Adrenal gland (tissue), 12 donors: ENCODE results near the gene TADA2A. TPM values are rescaled to one million over a fixed set of nuclear protein-coding genes. Genes with fewer than 3 reads are reported as not detected.
A peak's percentile ranks its signal among the peaks of the same experiment; 100 is the strongest.

ENCODE experiments used
- DNase-seq, 7 donors: peaks; one replicate each; pipeline ENCODE4 v3.0.0-alpha.2; 2019 to 2020
- H3K27ac ChIP-seq, 5 donors: fragments of 200-600 bp; sonication (generic) in 4 of 5; 1 replicate in 3 of 5; 2 replicates in 2 of 5; pipeline versions ENCODE4 v1.5.1 to v1.8.0; 2016 to 2020; ENCODE audit warnings: mild to moderate bottlenecking in 1 of 5
- H3K27me3 ChIP-seq: fragments of 200-600 bp; 2 replicates; pipeline ENCODE4 v1.8.0; 2021
- H3K36me3 ChIP-seq, 2 donors: fragments of 200-600 bp; replicated peaks in 1 of 2; 1 replicate in 1 of 2; 2 replicates in 1 of 2; pipeline versions ENCODE4 v1.5.1 to v1.8.0; 2018 to 2022
- H3K4me1 ChIP-seq, 2 donors: fragments of 200-600 bp; replicated peaks in 1 of 2; 1 replicate in 1 of 2; 2 replicates in 1 of 2; pipeline versions ENCODE4 v1.5.1 to v1.8.0; 2018 to 2021
- H3K4me3 ChIP-seq, 4 donors: fragments of 200-600 bp; sonication (generic) in 3 of 4; one replicate each; pipeline ENCODE4 v1.5.1; 2016 to 2018
- H3K9me3 ChIP-seq, 3 donors: fragments of 200-600 bp; sonication (generic) in 1 of 3; replicated peaks in 1 of 3; 1 replicate in 2 of 3; 2 replicates in 1 of 3; pipeline versions ENCODE4 v1.5.1 to v1.8.0; 2016 to 2021
- CTCF ChIP-seq, 6 experiments: fragments of 450-650 bp in 4 of 6; fragments of 200-600 bp in 2 of 6; sonication (generic) in 1 of 6; IDR thresholded peaks; 1 replicate in 5 of 6; 2 replicates in 1 of 6; pipeline versions ENCODE4 v1.5.1 to v1.8.0; 2016 to 2021; ENCODE audit warnings: antibody characterized with exemption in 6 of 6, mild to moderate bottlenecking in 2 of 6, moderate library complexity in 1 of 6
- POLR2A ChIP-seq, 2 donors: fragments of 450-650 bp; IDR thresholded peaks; one replicate each; pipeline ENCODE4 v1.6.1; 2017; ENCODE audit warnings: antibody characterized with exemption in 2 of 2, mild to moderate bottlenecking in 2 of 2, moderate library complexity in 1 of 2
- WGBS, 4 donors: extraction: QIAGEN DNeasy Blood & Tissue Kit in 2 of 4; methylation state at CpG; one replicate each; pipeline versions ENCODE4 v1.1.5 to v1.1.7; 2013 to 2017; 5-methylcytosine and 5-hydroxymethylcytosine counted together
- intact Hi-C, 2 donors: fragments of 100-400 bp; cut with DNase I; formaldehyde crosslinking; loops; one replicate each; pipeline versions ENCODE4 v1.14.1 to v1.15.0; 2022 to 2023
- polyA plus RNA-seq, 3 donors: library from polyadenylated mRNA; stranded (reverse); fragments of 200-250 nt in 2 of 3; fragments of 350-450 nt in 1 of 3; fragmentation: Illumina TruSeq in 1 of 3; extraction: RNeasy Lipid Tissue Mini Kit (QIAGEN cat#74804) in 1 of 3; gene quantifications; one replicate each; pipeline ENCODE4 v1.2.3, GENCODE V29; 2013 to 2014
- total RNA-seq, 9 donors: library from RNA; depleted of rRNA in 4 of 9; stranded (reverse); fragments of >200 nt in 4 of 9; fragments of 120-200 nt in 1 of 9; fragmentation: NEBNext Ultra II Directional in 1 of 9; extraction: Animal tissue kit (Norgen Biotek cat#: 25700) in 1 of 9; gene quantifications; one replicate each; pipeline versions ENCODE4 v1.1.0 to v1.2.4, GENCODE V29; 2013 to 2023
- donor health status: healthy with polysubstance abuse.
- donor health status: Bipolar disorder and iron deficiency.
- donor health status: DM: yes; HTN: yes; CAD: no.
- donor health status: DM: no; HTN: no; CAD: no.
- donor health status: DM: no; HTN: no; CAD: no.
- donor health status: DM: yes; HTN: yes; CAD: no.

Gene TADA2A
- total and polyA plus RNA-seq, 12 donors, result 7.6 to 21.5 (median 15.7) TPM

- intact Hi-C loops, result loop anchor here in 1 of 2 donors (10.0 kb wide), 1 partner anchor 75 kb away; no protein-coding TSS in a partner anchor
- no peak for TF ChIP-seq CTCF (IDR thresholded peaks at IDR 0.05)
- TF ChIP-seq POLR2A (IDR thresholded peaks at IDR 0.05), result no peak
- H3K36me3 ChIP-seq, result no peaks in the 10 kb centered on the region
- peak overlapping the region in 2 of 4 donors; percentile 6 to 82 for H3K4me3 ChIP-seq
- H3K9me3 ChIP-seq, result no peaks in the 10 kb centered on the region
- no peaks in the 10 kb centered on the region for H3K27me3 ChIP-seq
- peak overlapping the region; percentile 28 to 95 (median 79) for H3K27ac ChIP-seq
- no peak for DNase-seq
- peaks cover 9 to 14% of the 10 kb centered on the region in 2 donors for H3K4me1 ChIP-seq
- 5 to 18% (median 8%) methylated on average over 12 to 18 of the region's 18 CpGs for WGBS, 4 donors
Measured at GRCh38 chr17:37359682-37360188, 47.0 kb upstream of the TADA2A start.

- H3K27me3 ChIP-seq, result no peaks in the 10 kb centered on the region
- DNase-seq, result no peak
- H3K9me3 ChIP-seq, result no peaks in the 10 kb centered on the region
- 69 to 78% (median 74%) methylated on average over 3 of the region's 3 CpGs for WGBS, 4 donors
- intact Hi-C loops, result no loop called here
- TF ChIP-seq CTCF (IDR thresholded peaks at IDR 0.05) (no peak), POLR2A (IDR thresholded peaks at IDR 0.05) (no peak)
- no peak overlapping the region for H3K4me3 ChIP-seq
- H3K27ac ChIP-seq, result peak overlapping the region in 1 of 5 donors; percentile 90
- peaks cover 9 to 14% of the 10 kb centered on the region in 2 donors for H3K4me1 ChIP-seq
- no peaks in the 10 kb centered on the region for H3K36me3 ChIP-seq
Measured at GRCh38 chr17:37360632-37361031, 46.1 kb upstream of the TADA2A start.

- TF ChIP-seq POLR2A (IDR thresholded peaks at IDR 0.05) (no peak), CTCF (IDR thresholded peaks at IDR 0.05) (no peak)
- DNase-seq, result no peak
- H3K27ac ChIP-seq, result no peak overlapping the region
- H3K4me3 ChIP-seq, result no peak overlapping the region
- no peaks in the 10 kb centered on the region for H3K9me3 ChIP-seq
- H3K36me3 ChIP-seq, result no peaks in the 10 kb centered on the region
- WGBS, 4 donors, result 72 to 79% (median 73%) methylated on average over 4 of the region's 4 CpGs
- H3K27me3 ChIP-seq, result no peaks in the 10 kb centered on the region
- peaks cover 9 to 14% of the 10 kb centered on the region in 2 donors for H3K4me1 ChIP-seq
- intact Hi-C loops, result no loop called here
Measured at GRCh38 chr17:37361543-37361942, 45.1 kb upstream of the TADA2A start.

GRCh38 chr17:37365589-37365988, 41.1 kb upstream of the TADA2A start:
- DNase-seq, result no peak
- H3K36me3 ChIP-seq, result no peaks in the 10 kb centered on the region
- no peak overlapping the region for H3K4me3 ChIP-seq
- H3K9me3 ChIP-seq, result no peaks in the 10 kb centered on the region
- TF ChIP-seq POLR2A (IDR thresholded peaks at IDR 0.05) (no peak), CTCF (IDR thresholded peaks at IDR 0.05) (no peak)
- 44 to 67% (median 52%) methylated on average over 1 of the region's 1 CpG for WGBS, 4 donors
- no peaks in the 10 kb centered on the region for H3K27me3 ChIP-seq
- intact Hi-C loops, result no loop called here
- no peak overlapping the region for H3K27ac ChIP-seq
- H3K4me1 ChIP-seq, result peaks cover 0 to under 1% of the 10 kb centered on the region in 2 donors
